NCI-H1694 treated with DMSO at 0.1 percent for 48 hours (cell line): Measurements from ENCODE around the gene MAP3K15.
"Not testable (repeated sequence)": the region's sequence is repeated elsewhere in the genome, so short reads cannot be mapped to it uniquely, and the experiment has no call there.

Source experiments
- DNase-seq: peaks from one replicate; lab custom pipeline; 2025; lab: John Stamatoyannopoulos, UW

MAP3K15 gene

GRCh38 chrX:19539665-19540064, 24.4 kb upstream of the MAP3K15 start:
- no peak for DNase-seq

DNA sequence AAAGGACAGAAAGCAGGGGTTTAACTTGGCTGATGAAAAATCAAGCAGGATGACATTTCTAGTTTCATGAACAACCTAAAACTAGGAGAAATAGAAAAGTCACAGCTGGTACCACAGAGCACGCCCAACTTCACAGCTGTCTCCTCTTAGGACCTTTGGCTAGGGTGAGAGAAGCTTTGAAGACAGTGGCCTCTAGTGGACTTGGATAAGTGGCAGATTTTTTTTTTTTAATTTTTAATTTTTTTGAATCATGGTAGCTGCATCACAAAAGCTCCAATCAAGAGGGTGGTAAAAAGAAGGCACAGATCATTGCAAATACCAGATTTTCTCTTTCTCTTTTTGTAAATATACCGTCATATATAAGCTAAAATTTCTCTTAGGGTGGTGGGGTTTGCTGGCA, 20.2 kb upstream of the MAP3K15 start:
- peak; percentile 14 for DNase-seq

DNA sequence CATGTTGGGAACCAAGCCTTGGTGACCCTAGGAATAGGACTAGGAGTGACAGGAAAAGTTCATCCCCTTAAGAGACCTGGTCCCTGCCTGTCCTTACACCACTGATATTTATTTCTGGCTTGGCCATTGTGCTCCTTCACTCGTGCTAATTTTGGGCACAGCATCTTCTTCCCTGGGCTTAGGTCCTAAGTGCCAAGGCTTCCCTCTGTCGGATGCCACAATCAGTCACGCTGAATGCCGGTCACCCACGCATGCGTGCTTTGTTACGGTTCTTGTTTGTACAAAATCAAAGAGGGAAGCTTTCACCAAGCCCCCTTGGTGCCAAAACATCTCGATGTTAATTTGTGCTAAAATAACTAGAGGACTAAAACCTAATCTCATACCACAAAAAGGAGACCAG, 17.4 kb upstream of the MAP3K15 start:
- DNase-seq, result no peak

GRCh38 chrX:19517965-19518364, 2.7 kb upstream of the MAP3K15 start:
- no peak for DNase-seq

DNA sequence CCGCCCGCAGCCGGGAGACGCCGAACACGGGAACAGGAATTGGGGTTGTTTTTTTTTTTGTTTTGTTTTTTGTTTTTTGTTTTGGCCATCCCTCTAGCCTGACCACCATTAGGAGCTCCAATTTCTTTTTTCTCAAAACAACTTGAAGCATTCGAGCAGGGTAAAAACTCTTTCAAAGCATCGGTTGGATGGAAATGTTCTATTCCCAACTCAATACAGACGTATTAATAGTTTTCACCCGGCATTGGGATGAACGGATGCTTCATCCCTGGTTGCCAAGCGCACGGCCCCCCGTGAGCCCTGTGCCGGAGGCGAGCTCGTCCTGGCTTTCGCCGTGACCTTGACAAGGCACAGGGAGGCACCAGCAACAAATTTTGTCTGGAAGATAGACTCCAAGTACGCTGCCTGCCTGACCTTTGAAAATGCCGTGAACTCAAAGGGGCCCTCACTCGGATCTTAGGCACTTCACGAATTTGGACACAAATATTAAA, 352 bp upstream of the MAP3K15 start:
- DNase-seq, result no peak

GRCh38 chrX:19513383-19513782, 1.9 kb downstream of the MAP3K15 start:
- peak; percentile 2 for DNase-seq

DNA sequence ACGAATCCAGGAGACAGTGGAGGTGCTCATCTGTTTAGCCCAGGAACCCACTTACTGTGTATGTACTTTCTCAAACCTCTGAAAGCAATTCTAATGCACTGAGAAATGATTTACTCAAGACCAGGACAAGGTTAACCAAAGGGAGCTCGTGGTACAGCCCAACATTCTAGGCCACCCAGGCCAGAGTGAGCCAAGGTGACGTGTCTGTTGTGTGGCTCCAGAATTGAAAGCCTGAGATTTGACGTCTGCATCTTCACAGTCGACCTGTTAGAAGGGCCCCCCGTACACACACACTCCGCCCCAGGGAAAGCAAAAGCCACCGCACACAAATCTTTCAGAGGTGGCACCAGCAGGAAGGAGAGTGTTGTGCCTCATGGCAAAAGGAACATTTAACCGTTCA, 2.3 kb downstream of the MAP3K15 start:
- DNase-seq, result no peak

- no peak for DNase-seq
Observed at GRCh38 chrX:19512359-19512758, 2.9 kb downstream of the MAP3K15 start.

DNA sequence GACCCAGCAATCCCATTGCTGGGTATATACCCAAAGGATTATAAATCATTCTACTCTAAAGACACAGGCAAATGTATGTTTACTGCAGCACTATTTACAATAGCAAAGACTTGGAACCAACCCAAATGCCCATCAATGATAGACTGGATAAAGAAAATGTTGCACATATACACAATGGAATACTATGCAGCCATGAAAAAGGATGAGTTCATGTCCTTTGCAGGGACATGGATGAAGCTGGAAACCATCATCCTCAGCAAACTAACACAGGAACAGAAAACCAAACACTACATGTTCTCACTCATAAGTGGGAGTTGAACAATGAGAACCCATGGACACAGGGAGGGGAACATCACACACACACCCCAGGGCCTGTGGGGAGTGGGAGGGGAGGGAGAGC, 3.5 kb downstream of the MAP3K15 start:
- DNase-seq, result not testable (repeated sequence)

DNA sequence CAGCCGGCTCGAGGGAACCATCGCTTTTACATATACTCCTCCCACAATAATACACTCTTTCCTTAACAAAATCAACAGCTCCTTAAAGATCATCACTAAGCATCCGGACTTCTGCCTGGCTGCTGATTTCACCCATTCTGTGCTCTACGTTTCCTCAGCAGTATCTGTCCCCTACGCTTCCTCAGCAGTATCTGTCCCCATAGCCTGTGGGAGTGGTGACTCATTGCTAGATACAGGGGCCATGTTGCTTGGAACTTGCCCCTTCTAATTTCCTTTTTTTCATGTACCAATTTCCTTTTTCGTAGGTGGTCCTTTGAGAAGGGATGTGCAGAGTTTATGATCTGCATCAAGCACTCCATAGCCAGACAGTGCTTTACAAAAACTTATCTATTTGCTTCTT, 18.6 kb downstream of the MAP3K15 start:
- DNase-seq, result no peak

DNA sequence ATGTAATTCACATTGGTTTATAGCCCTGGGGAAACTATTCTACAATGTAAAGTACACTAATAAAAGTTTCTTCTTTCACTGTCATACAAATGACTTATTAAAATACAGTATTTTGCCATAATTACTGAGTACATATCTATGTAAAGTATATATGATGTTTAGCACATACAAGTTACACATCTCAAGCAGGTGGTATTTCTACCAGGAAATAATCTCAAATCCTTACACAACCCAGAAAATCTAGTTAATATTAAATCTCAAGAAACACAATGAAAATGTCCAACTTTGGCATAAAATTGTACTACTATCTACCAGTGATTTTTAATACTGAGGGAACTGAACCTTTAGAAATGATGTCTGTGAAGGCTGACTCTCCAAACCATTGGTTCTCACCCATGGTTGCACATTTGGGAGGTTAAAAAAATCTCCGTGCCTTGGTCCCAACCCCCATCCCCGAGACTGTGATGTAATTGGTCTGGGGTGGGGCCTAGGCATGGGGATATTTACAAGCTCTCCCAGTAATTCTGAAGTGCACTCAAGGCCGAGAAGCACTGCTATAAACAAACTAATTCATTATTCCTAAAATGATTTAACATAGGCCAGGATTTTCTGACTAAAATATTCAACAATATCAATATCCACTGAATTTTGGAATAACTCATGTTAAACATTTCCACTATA, 27.6 kb downstream of the MAP3K15 start:
- no peak for DNase-seq

DNA sequence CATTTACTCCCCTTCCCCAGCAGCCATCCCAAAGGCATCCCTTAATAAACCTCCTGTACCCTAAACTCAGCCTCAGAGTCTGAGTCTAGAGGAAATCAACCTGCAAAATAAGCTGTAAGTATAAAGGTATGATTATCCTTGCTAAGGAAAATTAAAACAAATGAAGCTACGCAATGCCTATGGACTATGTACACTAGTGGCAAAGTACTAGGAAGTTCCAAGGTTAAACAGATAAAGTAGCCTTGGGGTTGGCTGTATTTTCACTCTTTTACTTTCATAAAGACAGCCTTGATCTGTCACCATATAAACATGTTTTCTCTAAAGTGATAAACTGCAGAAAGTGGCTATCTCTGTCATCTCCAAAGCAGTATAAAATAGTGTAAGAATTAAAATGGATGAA, 35.9 kb downstream of the MAP3K15 start:
- no peak for DNase-seq

- DNase-seq, result not testable (repeated sequence)
Observed at GRCh38 chrX:19468383-19468782, 46.9 kb downstream of the MAP3K15 start.

GRCh38 chrX:19462879-19463278, 52.4 kb downstream of the MAP3K15 start:
- no peak for DNase-seq

GRCh38 chrX:19462231-19462630, 53.1 kb downstream of the MAP3K15 start:
- no peak for DNase-seq

- no peak for DNase-seq
Observed at GRCh38 chrX:19457662-19458061, 57.6 kb downstream of the MAP3K15 start.

DNA sequence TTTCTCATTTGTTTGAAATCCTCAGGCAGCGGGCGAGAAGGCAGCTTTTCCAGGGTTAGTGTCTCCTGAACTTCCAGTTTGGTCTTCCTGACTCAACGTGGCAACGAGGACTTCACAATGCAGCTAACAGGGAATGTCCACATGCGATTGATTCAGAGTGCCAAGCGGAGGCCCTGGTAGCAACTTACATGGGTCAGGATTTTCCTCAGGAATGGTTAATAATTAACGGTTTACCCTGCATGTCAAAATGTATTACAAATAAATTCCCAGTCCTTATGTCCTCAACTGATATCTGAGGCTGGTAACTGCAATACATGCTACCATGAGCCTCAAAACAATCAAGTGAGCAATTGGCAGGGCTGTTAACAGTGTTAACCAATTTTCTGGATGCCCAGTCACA, 67.2 kb downstream of the MAP3K15 start:
- no peak for DNase-seq

DNA sequence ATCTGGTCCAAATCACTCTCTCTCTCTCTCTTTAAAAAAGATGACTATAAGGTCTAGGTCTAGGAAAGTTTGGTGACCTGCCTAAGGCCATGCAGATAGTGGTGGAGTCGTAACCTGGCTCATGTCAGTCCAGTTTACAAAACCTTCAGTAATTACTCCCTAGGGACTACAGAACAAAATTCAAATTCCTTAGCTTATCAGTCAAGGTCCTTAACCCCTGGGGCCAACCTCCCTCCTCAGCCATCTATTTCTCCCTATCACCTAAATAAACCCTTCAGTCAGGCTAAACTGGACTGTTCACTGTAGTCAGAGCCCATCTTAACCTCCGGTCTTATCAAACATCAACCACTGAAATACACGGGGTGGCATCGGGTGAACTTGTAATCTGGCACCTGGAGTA, 68.9 kb downstream of the MAP3K15 start:
- no peak for DNase-seq

- not testable (repeated sequence) for DNase-seq
Observed at GRCh38 chrX:19445772-19446171, 69.5 kb downstream of the MAP3K15 start.

GRCh38 chrX:19443869-19444526, 71.3 kb downstream of the MAP3K15 start:
- no peak for DNase-seq

DNA sequence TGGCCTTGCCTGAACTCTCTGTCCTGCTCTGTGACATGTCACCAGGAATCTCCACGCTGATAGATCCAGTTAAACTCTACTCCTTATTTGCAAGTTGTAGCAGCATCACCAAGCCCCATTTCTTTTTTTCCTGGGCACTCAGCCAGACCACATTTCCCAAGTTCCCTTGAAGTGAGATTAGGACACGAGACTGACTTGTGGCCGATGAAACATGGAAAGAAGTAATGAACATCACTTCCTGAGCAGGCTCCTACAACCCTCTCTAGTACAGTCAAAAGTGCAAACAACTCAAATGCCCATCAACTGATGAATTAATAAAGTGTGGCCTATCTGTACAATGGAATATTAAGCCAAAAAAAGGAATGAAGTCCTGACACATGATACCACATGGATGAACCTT, 74.6 kb downstream of the MAP3K15 start:
- no peak for DNase-seq

- not testable (repeated sequence) for DNase-seq
Observed at GRCh38 chrX:19422661-19423060, 92.6 kb downstream of the MAP3K15 start.

DNA sequence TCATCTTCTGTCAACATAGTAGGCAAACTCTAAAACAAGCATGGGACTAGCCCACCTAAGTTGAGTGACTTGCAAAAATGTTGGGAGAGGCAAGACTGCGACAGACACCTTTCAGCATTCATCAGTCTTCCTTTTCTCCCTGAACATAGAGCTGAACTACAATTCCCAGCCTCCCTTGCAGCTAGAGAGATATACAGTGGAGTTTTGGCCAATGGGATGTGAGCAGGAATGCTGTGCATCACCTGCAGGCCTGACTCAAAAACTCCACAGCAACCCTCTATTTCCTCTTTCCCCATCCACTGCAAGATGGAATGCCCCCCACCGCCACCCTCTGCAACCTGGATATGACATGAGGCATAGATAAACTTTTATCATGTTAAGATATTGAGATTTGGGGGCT, 105.0 kb downstream of the MAP3K15 start:
- DNase-seq, result no peak

- no peak for DNase-seq
Observed at GRCh38 chrX:19403696-19404095, 111.6 kb downstream of the MAP3K15 start.
